GM21737 (cell line): ENCODE data around the gene CCR2.
"Not testable (repeated sequence)": the region's sequence is repeated elsewhere in the genome, so short reads cannot be mapped to it uniquely, and the experiment has no call there.

ENCODE experiments used
- ATAC-seq: cut with Tn5 transposase; IDR thresholded peaks from one replicate; pipeline ENCODE4 v1.9.1; 2021; ENCODE audit warnings: mild to moderate bottlenecking, moderate library complexity; ENCODE audit not compliant: unreplicated experiment

The CCR2 gene

DNA sequence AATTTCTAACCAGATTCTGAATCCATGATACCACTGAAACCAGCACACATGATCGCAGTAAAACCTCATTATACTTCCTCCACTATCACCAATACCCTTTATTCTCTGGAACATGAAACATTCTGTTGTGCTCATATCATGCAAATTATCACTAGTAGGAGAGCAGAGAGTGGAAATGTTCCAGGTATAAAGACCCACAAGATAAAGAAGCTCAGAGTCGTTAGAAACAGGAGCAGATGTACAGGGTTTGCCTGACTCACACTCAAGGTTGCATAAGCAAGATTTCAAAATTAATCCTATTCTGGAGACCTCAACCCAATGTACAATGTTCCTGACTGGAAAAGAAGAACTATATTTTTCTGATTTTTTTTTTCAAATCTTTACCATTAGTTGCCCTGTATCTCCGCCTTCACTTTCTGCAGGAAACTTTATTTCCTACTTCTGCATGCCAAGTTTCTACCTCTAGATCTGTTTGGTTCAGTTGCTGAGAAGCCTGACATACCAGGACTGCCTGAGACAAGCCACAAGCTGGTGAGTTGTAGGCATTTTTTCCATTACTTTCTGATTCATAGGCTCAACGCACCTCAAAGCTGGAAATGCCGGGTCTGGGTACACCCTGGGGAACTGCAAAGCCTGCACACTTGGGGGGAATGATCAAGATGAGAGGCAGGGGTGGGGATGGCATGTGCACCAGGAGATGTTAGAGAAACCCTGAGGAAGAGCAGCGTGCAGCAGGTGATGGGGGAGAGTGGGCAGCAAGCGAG, at the start of gene CCR2:
Gene CCR2, plus strand, starts transcription at position 465 of the 764 bp plus-strand sequence. CDS start 3,417 bp downstream, outside the sequence.
- no peak for ATAC-seq

DNA sequence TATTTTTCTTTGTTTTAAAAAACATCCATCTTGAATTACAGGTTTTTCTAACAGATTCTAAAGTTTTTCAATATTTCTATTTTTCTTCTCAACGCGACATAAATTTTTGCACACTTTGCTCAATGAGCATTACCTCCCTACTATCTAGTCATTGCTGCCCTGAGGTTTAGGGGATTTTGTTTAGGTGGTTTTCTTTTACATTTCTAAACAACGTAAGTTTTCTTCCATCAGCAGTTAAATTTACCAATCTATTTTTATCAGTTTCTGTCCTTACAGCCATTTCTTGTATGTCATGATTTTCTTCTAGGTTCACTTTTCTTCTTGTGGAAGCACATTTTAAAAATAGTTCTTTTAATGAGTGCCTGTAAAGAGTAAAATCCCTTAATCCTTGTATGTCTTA, 49.2 kb upstream of the CCR2 start:
- ATAC-seq, result no peak

DNA sequence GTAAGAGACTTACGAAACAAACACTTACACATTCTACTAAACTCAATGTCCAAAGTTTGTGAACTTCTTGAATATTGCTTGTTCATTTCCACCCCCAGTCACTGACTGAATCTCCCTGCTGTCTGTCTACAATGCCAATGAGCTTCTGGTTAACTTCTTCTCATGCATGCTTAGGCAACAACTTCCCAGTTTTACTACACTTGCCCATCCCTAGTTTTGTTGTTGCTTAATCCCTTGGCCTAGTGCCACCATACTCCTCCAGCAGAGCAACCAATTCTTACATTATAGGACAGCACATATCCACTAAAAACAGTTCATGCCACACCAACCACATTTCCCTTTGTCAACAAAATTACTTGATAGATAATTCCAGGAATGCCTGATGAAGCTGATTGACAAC, 40.9 kb upstream of the CCR2 start:
- no peak for ATAC-seq

DNA sequence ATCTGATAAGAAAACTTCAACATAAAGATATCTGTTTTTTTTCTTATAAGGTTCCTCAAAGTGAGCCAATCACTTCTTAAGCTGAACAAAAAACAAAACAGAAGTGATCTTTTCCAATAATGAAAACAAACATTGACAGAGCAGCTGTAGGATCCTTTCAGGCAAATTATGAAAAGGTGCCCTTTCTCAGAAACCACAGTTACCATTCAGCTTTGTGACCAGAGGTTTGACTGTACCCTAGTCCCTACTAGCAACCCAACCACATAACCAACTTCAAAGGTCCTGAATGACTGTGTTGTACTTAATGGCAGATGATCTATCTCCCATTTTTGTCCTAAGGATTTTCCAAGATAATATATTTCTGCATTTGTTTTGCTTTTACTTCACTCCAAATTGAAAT, 39.4 kb upstream of the CCR2 start:
- ATAC-seq, result no peak

DNA sequence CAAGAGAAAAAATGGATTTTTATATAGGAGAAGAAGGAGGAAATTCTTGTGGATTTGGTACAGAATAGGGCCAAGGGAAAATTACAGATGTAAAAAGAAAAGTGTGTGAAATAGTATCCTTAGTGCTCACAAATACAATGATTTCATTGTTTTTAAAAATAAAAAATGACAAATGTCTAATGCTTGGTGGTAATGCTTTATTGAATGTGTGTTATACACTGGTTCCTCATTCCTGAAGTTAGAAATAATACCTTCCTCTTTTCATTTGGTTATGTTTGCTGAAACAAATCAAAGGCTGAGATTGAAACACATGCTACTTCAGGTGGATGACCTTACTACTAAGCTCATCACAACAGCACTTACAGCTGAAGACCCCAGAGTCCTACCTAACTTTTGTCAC, 37.7 kb upstream of the CCR2 start:
- ATAC-seq, result no peak

DNA sequence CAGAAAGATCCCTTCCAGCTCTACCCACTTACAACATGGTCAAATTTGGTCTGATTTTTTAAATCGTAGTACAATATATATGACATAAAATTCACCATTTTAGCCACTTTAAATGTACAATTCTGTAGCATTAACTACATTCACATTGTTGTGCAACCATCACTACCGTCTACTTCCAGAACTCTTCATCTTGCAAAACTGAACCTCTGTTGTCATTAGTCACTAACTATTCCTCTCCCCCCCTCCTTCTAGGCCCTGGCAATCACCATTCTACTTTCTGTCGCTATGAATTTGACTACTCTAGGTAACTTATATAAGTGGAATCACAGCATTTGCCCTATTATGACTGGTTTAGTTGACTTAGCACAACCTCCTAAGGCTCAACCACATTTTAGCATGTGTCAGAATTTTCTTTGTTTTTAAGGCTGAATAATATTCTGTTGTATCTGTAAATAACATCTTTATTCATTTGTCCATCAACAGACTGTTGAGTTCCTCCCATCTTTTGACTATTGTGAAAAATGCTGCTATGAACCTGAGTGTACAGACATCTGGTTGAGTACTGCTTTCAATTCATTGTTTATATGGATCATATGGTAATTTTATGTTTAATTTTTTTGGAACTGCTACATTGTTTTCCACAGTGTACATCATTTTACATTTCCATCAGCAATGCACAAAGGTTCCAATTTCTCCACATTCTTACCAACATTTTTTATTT, 35.5 kb upstream of the CCR2 start:
- ATAC-seq, result no peak

DNA sequence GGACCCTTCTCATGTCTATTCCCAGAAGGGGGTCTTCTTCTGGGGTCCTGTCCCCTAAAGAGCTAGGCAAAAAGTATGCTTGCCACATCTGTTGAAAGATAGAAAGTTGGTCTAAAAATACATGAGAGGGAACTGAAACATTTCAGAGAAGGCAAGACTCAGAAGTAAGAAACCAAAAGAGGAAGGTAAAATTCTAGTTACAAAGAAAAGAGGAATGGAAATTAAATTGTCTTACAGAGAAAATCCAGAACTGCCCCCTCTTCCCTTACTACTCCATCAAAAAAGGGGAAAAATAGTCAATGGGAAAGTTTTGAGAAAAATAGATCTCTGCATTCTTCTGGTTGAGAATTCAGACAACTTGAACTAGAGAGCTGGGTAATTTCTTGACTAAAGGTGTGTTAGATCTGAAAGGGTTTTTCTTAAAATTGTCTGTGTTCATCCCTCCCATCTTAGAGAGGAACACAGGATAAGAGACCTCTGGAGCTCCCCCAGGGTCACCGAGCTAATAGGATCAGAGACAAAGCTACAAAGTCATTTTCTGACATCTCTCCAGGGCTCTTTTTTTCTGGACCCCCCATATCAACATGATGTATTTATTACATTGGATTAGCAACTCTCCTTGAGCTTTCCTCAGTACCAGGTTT, 32.3 kb upstream of the CCR2 start:
- no peak for ATAC-seq

DNA sequence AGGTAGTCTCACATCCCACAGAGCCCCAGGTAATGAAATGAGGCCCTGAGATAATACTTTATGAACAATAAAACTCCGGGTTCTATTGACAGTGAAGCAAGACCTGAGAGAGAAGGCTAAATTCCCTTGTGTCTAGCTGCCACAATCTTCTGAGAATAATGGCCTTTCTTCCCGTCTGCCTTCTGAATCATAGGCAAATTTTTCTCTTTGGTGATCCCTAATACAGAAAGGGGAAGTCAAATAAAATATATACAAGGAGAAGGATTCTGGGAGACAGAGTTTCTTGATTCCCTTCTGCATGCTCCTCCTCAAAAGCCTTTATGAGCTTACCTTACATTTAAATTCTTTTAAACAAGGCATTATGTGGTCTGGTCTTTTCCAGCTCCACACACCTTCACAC, 29.9 kb upstream of the CCR2 start:
- no peak for ATAC-seq

DNA sequence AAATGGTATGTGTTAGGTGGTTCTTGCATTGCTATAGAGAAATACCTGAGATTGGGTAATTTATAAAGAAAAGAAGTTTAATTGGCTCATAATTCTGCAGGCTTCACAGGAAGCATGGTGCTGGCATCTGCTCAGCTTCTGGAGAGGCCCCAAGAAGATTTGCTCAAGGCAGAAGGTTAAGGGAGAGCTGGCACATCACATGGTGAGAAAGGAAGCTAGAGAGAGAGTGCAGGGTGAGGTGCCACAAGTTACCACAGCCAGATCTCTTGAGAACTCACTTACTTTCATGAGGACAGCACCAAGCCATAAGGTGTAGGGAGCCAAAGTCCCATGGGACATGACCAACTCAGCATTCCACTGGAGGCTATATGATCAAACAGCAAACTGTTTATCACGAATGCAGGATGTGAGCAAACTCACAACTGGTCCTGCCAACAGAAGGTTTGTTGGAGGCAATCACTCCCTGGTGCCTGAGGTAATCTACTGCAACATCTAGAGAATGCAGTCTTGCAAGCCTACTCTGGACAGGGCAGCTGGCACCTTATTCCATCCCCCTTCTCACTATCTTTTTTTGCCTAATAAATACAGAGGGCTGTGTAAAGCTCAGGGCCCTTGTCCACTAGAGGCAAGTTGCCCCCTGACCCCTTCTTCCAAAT, 28.1 kb upstream of the CCR2 start:
- no peak for ATAC-seq

DNA sequence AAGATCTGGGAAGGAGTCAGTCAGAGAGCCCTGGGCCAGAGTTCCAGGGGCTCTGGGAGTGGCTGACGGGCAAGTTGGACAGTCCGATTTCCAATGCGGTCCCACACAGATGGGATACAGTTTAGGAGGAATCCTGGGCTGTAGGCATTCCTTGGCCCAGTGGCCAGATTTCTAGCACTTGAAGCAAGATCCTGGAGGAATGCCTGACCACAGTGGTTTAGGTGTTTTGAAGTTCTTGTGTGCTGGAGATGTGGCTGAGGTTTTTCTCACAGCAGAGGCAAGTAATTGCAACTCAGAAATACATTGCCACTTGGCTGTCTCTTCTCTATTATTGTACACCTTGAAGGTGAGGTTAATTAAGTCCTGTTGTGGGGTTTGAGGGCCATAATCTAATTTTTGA, 23.2 kb upstream of the CCR2 start:
- ATAC-seq, result not testable (repeated sequence)

DNA sequence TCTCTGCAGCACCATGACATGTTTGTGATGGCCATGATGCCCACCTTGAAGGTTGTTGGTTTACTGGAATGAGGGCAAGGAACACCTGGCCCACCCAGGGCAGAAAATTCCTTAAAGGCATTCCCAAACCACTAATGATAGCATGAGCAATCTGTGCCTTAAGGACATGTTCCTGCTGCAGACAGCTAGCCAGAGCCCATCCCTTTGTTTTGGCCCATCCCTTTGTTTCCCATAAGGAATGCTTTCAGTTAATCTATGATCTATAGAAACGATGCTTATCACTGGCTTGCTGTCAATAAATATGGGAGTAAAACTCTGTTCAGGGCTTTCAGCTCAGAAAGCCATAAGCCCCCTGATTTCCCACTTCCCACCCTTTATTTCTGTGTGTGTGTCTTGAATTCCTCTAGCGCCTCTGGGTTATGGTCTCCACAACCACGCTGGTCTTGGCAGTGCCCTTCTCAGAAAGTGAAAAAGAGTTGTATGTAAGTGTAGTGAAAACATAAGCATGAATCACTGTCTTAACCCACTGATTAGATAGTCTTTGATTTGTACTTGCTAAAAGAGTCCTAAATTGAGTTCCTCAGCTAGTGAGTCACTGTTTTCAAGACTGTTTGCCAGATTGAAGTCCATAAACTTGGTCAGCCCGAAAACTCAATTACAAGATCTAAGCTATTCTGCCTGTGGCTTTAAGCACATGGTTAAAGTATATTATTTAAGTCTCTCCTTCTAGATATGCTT, 19.0 kb upstream of the CCR2 start:
- ATAC-seq, result no peak

DNA sequence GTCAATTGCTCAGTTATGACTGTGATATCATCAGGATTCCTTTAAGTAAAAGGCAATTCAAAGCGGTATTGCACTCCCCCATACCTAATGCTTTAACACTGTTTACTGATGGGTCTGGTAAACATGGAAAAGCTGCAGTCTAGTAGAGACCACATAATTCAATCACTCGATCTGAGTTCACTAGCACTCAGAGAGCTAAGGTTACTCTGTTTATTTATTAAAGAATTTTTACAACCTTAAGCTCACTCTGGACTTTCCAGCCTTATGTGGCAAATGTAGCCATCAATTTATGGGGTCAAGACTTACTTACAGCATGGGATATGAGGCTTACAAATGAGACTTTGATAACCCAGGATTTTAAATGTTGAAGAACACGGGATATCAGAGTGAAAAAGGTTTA, 18.4 kb upstream of the CCR2 start:
- ATAC-seq, result no peak

DNA sequence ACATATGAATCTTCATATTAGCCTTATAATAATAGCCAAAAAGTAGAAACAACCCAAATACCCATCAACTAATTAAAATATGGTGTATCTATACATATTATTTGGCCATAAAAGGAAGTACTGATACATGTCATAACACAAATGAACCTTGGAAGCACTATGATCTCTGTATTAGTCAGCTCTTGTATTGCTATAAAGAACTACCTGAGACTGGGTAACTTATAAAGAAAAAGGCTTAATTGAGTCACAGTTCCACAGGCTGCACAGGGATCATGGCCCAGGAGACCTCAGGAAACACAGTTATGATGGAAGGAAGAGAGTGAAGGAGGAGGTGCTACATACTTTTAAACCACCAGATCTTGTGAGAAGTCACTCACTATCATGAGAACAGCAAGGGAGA, 16.0 kb upstream of the CCR2 start:
- no peak for ATAC-seq

DNA sequence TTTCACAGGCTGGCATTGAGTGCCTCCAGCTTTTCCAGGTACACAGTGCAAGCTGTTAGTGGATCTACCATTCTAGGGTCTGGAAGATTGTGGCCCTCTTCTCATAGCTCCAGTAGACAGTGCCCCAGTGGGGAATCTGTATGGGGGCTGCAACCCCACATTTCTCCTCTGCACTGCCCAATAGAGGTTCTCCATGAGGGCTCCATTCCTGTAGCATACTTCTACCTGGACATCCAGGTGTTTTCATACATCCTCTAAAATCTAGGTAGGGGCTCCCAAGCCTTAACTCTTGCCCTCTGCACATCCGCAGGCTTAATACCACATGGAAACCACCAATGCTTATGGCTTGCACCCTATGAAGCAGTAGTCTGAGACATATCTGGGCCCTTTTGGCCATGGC, 15.1 kb upstream of the CCR2 start:
- ATAC-seq, result no peak

DNA sequence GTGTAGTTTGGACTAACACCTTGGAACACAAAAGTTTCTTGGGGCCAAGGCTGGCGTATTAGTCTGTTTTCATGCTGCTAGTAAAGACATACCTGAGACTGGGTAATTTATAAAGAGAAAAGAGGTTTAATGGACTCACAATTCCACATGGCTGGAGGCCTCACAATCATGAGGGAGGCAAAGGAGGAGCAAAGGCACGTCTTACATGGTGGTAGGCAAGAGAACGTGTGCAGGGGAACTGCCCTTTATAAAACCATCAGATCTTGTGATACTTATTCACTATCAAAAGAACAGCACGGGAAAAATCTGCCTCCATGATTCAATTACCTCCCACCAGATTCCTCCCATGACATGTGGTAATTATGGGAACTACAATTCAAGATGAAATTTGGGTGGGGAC, 9.4 kb upstream of the CCR2 start:
- no peak for ATAC-seq

DNA sequence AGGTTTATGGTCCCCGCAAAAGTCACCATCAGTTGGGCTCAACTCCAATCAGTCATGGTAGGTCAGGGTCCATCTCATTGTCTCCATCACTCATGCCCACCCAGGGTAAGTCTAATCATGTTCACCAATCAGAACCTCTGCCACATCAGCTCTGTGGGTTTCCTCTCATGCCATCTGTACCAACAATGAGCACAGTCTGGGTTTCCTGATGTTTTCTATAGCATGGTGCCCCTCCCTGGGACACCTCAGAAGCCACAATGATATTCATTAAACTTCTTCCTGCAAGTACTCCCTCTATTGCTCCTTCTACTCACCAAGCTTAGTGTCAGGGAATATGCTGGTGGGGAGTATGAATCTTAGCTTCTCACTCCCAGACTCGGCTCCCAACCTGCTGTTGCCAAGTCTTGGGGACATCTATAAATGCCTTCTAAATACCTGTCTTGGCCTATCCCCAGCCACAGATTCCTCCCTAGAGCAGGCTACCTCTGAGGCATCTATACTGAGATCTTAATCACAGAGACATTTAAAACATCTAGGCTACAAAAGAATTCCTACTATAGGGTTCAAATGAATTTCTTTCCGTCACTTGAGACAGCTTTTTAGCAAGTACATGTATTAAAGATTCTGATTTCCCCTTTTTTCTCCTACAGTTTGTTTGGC, 5.0 kb upstream of the CCR2 start:
- no peak for ATAC-seq

DNA sequence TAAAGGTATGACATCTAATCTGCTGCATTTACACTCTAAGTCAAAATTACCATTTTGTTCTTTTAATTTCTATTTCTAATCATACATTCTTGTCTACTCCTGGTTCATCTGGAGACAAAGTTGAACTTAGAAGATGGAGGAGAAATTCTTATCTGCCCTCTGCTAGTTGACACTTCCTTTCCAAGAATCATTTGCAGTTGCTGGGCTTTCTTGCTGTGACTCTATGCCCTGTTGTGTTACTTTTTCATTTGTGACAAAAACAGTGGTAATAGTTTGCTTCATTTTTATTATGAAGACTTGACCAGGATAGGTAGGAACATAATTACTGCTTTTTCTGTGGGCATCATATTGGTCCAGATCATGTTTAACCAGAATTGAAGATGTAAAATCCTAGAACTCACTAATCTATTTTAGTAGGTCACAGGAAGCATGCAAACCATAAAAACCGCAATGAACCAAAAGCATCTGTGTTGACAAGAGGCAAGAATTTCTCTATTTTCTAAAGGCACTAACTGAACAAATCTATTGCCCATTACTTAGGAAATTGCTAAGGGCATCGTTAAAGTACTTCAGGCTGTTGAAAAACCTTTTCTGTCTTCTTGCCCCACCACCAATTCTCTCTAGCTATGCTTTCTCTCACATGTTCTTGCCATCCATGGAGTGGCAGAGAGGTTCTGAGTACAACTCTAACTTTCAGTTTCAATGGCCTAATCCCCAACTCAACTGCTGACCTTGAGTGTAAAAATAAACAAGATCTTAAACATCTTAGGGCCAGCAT, 4.2 kb upstream of the CCR2 start:
- ATAC-seq, result peak; percentile 75

DNA sequence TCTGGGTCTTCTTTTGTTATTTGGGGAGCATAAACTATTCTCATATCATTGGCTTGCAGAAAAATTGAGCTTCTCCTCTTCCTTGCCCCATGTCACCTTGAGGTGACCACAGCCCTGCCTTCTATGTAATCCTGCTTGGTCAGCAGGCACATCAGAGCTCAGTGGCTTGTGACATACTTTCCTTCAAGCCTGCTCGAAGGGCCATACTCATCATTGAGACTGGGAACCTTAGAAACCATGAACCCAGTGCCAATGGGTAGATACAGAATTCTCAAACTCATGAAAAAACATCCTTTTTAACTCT, 3.7 kb upstream of the CCR2 start:
- ATAC-seq, result no peak

DNA sequence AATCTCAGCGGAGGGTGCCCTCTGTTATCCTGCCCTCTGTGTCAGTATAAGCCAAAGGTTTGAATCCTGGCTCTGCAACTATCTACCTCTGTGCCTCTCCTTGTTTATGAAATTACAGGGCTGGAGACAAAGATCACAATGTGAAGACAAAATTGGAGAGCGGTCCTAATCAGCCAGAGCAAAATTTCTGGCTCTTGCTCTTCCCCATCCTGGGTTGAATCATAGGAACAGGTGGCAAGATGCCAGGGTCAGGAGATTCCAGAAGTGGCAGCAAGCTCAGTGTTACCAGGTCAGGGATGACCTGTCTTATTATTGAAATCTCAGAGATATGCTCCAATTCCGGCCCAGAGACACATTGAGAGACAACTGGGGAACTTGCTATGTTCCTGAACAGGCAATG, 2.3 kb upstream of the CCR2 start:
- ATAC-seq, result no peak

DNA sequence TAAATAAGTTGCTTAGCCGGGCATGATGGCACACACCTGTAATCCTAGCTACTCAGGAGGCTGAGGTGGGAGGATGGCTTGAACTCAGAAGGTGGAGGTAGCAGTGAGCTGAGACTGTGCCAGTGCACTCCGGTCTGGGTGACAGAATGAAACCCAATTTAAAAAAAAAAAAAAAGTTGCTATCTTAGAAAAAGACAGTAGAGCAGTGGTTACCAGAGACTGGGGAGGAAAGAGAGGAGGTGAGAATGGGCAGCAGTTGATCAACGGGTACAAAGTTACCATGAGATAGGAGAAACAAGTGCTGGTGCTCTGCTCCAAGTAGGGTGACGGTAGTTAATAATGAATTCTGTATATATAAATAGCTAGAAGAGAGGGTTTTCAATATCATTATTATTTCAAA, 821 bp upstream of the CCR2 start:
- no peak for ATAC-seq
